WTC11 (cell line): ENCODE data around the gene NIP7. TPM values are rescaled to one million over a fixed set of nuclear protein-coding genes. Genes with fewer than 3 reads are reported as not detected.
"Not testable (repeated sequence)": the region's sequence is repeated elsewhere in the genome, so short reads cannot be mapped to it uniquely, and the experiment has no call there.

Experiments
- ATAC-seq: fragments of 200-7000 bp; cut with Tn5 transposase; 2 replicates; pipeline ENCODE4 v1.10.0; 2021; ENCODE audit warnings: mild to moderate bottlenecking, moderate library complexity
- CTCF ChIA-PET: fragments of 300-600 bp; sonication (Branson Sonifier 250); formaldehyde crosslinking; loops from one replicate; lab custom pipeline; 2021; ENCODE audit warnings: antibody characterized with exemption; lab: Charles Lee
- POLR2A ChIA-PET: fragments of 350-600 bp; sonication (Branson Sonifier 250); formaldehyde crosslinking; loops from one replicate; lab custom pipeline; 2021; ENCODE audit warnings: antibody characterized with exemption; lab: Charles Lee
- DNase-seq: peaks from one replicate; pipeline ENCODE4 v3.0.0; 2021; ENCODE audit warnings: low spot score
- H3K27ac Mint-ChIP-seq: 2 replicates; pipeline ENCODE4 v1.8.0; 2021; ENCODE audit warnings: mixed read lengths
- H3K27me3 Mint-ChIP-seq: 2 replicates; pipeline ENCODE4 v1.8.0; 2021; ENCODE audit warnings: low read depth, mild to moderate bottlenecking, moderate library complexity, mixed read lengths
- H3K36me3 Mint-ChIP-seq: 2 replicates; pipeline ENCODE4 v1.8.0; 2021; ENCODE audit warnings: mixed read lengths
- H3K4me1 Mint-ChIP-seq: 2 replicates; pipeline ENCODE4 v1.8.0; 2022; ENCODE audit warnings: mixed read lengths
- H3K4me3 Mint-ChIP-seq: 2 replicates; pipeline ENCODE4 v1.8.0; 2021; ENCODE audit warnings: mild to moderate bottlenecking, moderate library complexity, mixed read lengths
- H3K9me3 Mint-ChIP-seq: 2 replicates; pipeline ENCODE4 v1.8.0; 2021; ENCODE audit warnings: mixed read lengths
- AFF4 ChIP-seq: sonication (generic); formaldehyde crosslinking; IDR thresholded peaks from 2 replicates; pipeline ENCODE4 v1.8.1; 2023; ENCODE audit warnings: mild to moderate bottlenecking, missing genetic modification reagents, borderline replicate concordance
- ARID4B ChIP-seq: sonication (generic); formaldehyde crosslinking; IDR thresholded peaks from 2 replicates; pipeline ENCODE4 v1.8.0; 2023; ENCODE audit warnings: missing genetic modification reagents, mild to moderate bottlenecking, borderline replicate concordance
- ATF6 ChIP-seq: sonication (generic); formaldehyde crosslinking; IDR thresholded peaks from 2 replicates; pipeline ENCODE4 v1.8.1; 2023; ENCODE audit warnings: mild to moderate bottlenecking, missing genetic modification reagents
- GRHL2 ChIP-seq: fragments of 250-450 bp; sonication (Bioruptor Pico); IDR thresholded peaks from 2 replicates; pipeline ENCODE4 v1.8.0; 2022; ENCODE audit warnings: mild to moderate bottlenecking, moderate library complexity; ENCODE audit not compliant: insufficient replicate concordance, severe bottlenecking
- HMGXB4 ChIP-seq: sonication (generic); formaldehyde crosslinking; IDR thresholded peaks from 2 replicates; pipeline ENCODE4 v1.8.1; 2023; ENCODE audit warnings: mild to moderate bottlenecking, moderate library complexity, missing genetic modification reagents
- MXD4 ChIP-seq: fragments of 250-450 bp; sonication (Bioruptor Pico); IDR thresholded peaks from 2 replicates; pipeline ENCODE4 v1.8.0; 2021; ENCODE audit warnings: mild to moderate bottlenecking, moderate library complexity, borderline replicate concordance
- NR3C1 ChIP-seq: sonication (generic); formaldehyde crosslinking; conservative IDR thresholded peaks from 2 replicates; pipeline ENCODE4 v1.8.1; 2023; ENCODE audit warnings: low read depth, mild to moderate bottlenecking, missing genetic modification reagents
- PRDM15 ChIP-seq: sonication (generic); formaldehyde crosslinking; IDR thresholded peaks from 2 replicates; pipeline ENCODE4 v1.8.0; 2022; ENCODE audit warnings: missing genetic modification reagents
- PREB ChIP-seq: sonication (generic); formaldehyde crosslinking; IDR thresholded peaks from 2 replicates; pipeline ENCODE4 v1.8.1; 2022; ENCODE audit warnings: mild to moderate bottlenecking, missing genetic modification reagents, moderate library complexity, borderline replicate concordance
- RORB ChIP-seq: fragments of 250-450 bp; sonication (Bioruptor Pico); IDR thresholded peaks from 2 replicates; pipeline ENCODE4 v1.9.0; 2021; ENCODE audit warnings: mild to moderate bottlenecking
- ZNF263 ChIP-seq: sonication (generic); formaldehyde crosslinking; IDR thresholded peaks from 2 replicates; pipeline ENCODE4 v1.8.1; 2022; ENCODE audit warnings: low read depth, mild to moderate bottlenecking, moderate library complexity, missing genetic modification reagents
- total RNA-seq: library from RNA; stranded (reverse); gene quantifications from 3 replicates; pipeline ENCODE4 v1.2.3, GENCODE V29; 2021

The NIP7 gene
- total RNA-seq, 1 experiment from 2014 or later, result 43.7 TPM

- ATAC-seq, result no peak
- POLR2A ChIA-PET, result no interaction called here
- CTCF ChIA-PET, result no interaction called here
- no peaks in the 10 kb centered on the region for H3K4me1 Mint-ChIP-seq
- H3K36me3 Mint-ChIP-seq, result peaks cover 3% of the 10 kb centered on the region; the same call in 1 of the 2 replicates
- H3K27ac Mint-ChIP-seq, result peak overlapping the region; percentile 43
- no peak for TF ChIP-seq RORB (CRISPR knock-in tag)
- TF ChIP-seq ARID4B, result no peak
- H3K4me3 Mint-ChIP-seq, result no peak overlapping the region
- H3K27me3 Mint-ChIP-seq, result no peaks in the 10 kb centered on the region
- no peak for DNase-seq
- H3K9me3 Mint-ChIP-seq, result no peaks in the 10 kb centered on the region
These were observed 46.2 kb upstream of the NIP7 start for GRCh38 chr16:69293401-69293800.

- Mint-ChIP-seq H3K27ac (no peak overlapping the region), H3K4me1 (no peaks in the 10 kb centered on the region), H3K4me3 (no peak overlapping the region), H3K36me3 (peaks cover 3% of the 10 kb centered on the region; the same call in 1 of the 2 replicates), H3K9me3 (no peaks in the 10 kb centered on the region), H3K27me3 (no peaks in the 10 kb centered on the region)
- ChIA-PET POLR2A (no interaction called here), CTCF (no interaction called here)
- TF ChIP-seq GRHL2 (CRISPR knock-in tag) (no peak), NR3C1 (no peak), PREB (CRISPR knock-in tag) (no peak), HMGXB4 (no peak), PRDM15 (CRISPR knock-in tag) (no peak), AFF4 (CRISPR knock-in tag) (no peak), MXD4 (CRISPR knock-in tag) (no peak), ATF6 (no peak), ZNF263 (CRISPR knock-in tag) (no peak)
- DNase-seq, result no peak
- ATAC-seq, result no peak
These were observed 45.5 kb upstream of the NIP7 start for GRCh38 chr16:69294051-69294450.

GRCh38 chr16:69296771-69297170 lies 42.8 kb upstream of the NIP7 start:
- H3K9me3 Mint-ChIP-seq, H3K27ac Mint-ChIP-seq, DNase-seq, H3K4me3 Mint-ChIP-seq, H3K4me1 Mint-ChIP-seq, H3K27me3 Mint-ChIP-seq, POLR2A ChIA-PET, ATAC-seq: not testable (repeated sequence)
- peaks cover 16% of the 10 kb centered on the region for H3K36me3 Mint-ChIP-seq
- CTCF ChIA-PET, result interaction anchor here (1.5 kb wide), 1 partner anchor 9 kb away, joined by 4 read pairs; no protein-coding TSS in a partner anchor
